Fibroblast of peridontal ligament (primary cell): ENCODE measurements around the gene MAT2A.
"Not testable (repeated sequence)": the region's sequence is repeated elsewhere in the genome, so short reads cannot be mapped to it uniquely, and the experiment has no call there.

Experiments used
- DNase-seq: peaks from one replicate; pipeline ENCODE4 v3.0.0-alpha.2; 2010; ENCODE audit errors: extremely low read depth

Gene MAT2A

GRCh38 chr2:85547859-85548607 lies 9.1 kb downstream of the MAT2A start:
- peak; percentile 64 for DNase-seq

GRCh38 chr2:85548608-85548900 lies 9.6 kb downstream of the MAT2A start:
- DNase-seq, result no peak

GRCh38 chr2:85549095-85549494 lies 10.1 kb downstream of the MAT2A start:
- DNase-seq, result peak; percentile 5

GRCh38 chr2:85549826-85550225 lies 10.9 kb downstream of the MAT2A start:
- peak; percentile 92 for DNase-seq

GRCh38 chr2:85550486-85550885 lies 11.5 kb downstream of the MAT2A start:
- DNase-seq, result no peak

GRCh38 chr2:85551698-85552678 lies 13.0 kb downstream of the MAT2A start:
- peak; percentile 81 for DNase-seq

GRCh38 chr2:85553184-85553583 lies 14.2 kb downstream of the MAT2A start:
- no peak for DNase-seq

- DNase-seq, result no peak
Observed at GRCh38 chr2:85554980-85555612, 16.1 kb downstream of the MAT2A start.

- DNase-seq, result no peak
Observed at GRCh38 chr2:85557130-85557529, 18.2 kb downstream of the MAT2A start.

GRCh38 chr2:85558160-85558559 lies 19.2 kb downstream of the MAT2A start:
- DNase-seq, result no peak

- not testable (repeated sequence) for DNase-seq
Observed at GRCh38 chr2:85560403-85560726, 21.4 kb downstream of the MAT2A start.

GRCh38 chr2:85560812-85561279 lies 21.9 kb downstream of the MAT2A start:
- DNase-seq, result no peak

- DNase-seq, result peak; percentile 87
Observed at GRCh38 chr2:85561280-85562212, 22.6 kb downstream of the MAT2A start, which contains the start of gene GGCX. GGCX (minus strand) TSS chr2:85561493; CDS start chr2:85561428, 65 bp downstream.

GRCh38 chr2:85564144-85564563 lies 25.2 kb downstream of the MAT2A start:
- DNase-seq, result no peak

- DNase-seq, result no peak
Observed at GRCh38 chr2:85566265-85566664, 27.3 kb downstream of the MAT2A start.

- no peak for DNase-seq
Observed at GRCh38 chr2:85575739-85576138, 36.8 kb downstream of the MAT2A start.

GRCh38 chr2:85577063-85577385 lies 38.1 kb downstream of the MAT2A start:
- DNase-seq, result no peak

- no peak for DNase-seq
Observed at GRCh38 chr2:85577386-85578242, 38.6 kb downstream of the MAT2A start, which contains the start of gene VAMP8. VAMP8 (plus strand) TSS chr2:85577586; CDS start chr2:85577647, 61 bp downstream.

- no peak for DNase-seq
Observed at GRCh38 chr2:85578243-85579180, 39.5 kb downstream of the MAT2A start.
